Stimulated activated CD8-positive, alpha-beta memory T cell treated with anti-CD3 and anti-CD28 coated beads, Interleukin-4, amount 100 ng/mL, for 4 hours (primary cell): Measurements from ENCODE around the gene MRFAP1.

Experiments used
- DNase-seq, 2 donors: peaks; one replicate each; pipeline ENCODE4 v3.0.0-alpha.2; 2020; ENCODE audit warnings: low read depth in 2 of 2, low spot score in 1 of 2

Gene MRFAP1

DNA sequence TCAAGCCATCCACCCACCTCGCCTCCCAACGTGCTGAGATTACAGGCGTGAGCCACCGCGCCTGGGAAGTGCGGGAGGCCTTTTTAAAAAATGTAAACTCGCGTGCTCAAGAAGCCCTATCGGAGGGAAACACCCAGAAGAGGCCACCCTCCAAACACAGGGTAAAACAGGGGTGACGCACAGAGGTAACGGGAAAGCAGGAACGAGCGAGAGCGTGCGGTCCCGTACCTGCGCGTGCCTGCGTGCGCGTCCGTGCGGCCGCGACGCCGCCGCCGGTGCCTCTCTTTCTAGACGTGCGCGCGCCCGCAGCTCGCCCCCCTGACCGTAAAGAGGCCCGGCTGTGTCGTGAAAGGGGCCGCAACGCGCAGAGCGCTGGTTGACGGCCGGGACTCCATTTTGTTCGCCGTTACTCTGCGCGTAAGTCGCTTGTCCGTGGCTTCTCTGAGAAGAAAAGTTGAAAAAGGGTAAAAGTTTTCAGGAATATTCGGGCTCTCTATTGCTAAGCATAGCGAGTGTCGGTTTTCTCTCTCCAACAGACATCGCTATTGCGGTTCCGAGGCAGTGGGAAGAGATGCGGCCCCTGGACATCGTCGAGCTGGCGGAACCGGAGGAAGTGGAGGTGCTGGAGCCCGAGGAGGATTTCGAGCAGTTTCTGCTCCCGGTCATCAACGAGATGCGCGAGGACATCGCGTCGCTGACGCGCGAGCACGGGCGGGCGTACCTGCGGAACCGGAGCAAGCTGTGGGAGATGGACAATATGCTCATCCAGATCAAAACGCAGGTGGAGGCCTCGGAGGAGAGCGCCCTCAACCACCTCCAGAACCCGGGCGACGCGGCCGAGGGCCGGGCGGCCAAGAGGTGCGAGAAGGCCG lies at the start of gene MRFAP1:
Gene MRFAP1, plus strand, starts transcription at position 394 of the 872 bp plus-strand sequence. Its CDS starts 178 bp downstream, at position 572.
- peak; percentile 87 to 89 for DNase-seq

GRCh38 chr4:6591313-6591712 lies 49.2 kb upstream of the MRFAP1 start:
- DNase-seq, result no peak

GRCh38 chr4:6591781-6592180 lies 48.7 kb upstream of the MRFAP1 start:
- no peak for DNase-seq

DNA sequence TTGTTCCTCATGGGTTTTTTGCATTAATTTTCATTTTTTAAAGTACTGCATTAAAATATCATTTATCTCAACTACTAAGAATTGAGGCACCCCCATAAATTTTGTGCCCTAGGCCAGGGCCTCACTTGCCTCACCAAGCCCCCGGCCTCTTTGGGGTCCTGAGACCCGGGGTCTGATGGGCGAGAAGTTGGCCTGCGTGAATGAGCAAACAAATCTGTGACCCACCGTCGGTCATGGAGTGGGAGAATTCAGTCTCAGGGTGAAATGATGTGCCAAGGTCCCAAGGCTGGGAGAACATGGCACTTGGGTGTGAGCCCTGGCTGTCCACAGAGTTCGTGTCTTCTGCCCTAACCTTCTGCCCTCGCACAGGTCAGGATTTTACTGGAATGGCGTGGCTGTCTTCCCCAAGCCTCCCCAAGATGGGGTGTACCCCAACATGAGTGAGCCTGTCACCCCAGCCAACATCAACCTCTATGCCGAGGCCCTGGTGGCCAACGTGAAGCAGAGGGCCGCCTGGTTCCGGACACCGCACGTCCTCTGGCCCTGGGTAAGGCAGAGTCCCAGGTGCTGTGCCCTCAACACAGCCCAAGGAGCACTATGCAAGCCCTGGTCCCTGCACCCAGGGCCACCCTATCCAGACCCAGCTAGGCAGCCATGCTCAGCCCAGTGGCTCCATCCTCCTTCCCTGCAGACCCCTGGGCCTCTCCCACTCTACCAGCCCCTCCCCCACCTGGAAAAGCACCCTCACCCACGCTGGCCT lies 47.5 kb upstream of the MRFAP1 start:
- no peak for DNase-seq

- DNase-seq, result no peak
Measured at GRCh38 chr4:6594341-6594740, 46.1 kb upstream of the MRFAP1 start.

DNA sequence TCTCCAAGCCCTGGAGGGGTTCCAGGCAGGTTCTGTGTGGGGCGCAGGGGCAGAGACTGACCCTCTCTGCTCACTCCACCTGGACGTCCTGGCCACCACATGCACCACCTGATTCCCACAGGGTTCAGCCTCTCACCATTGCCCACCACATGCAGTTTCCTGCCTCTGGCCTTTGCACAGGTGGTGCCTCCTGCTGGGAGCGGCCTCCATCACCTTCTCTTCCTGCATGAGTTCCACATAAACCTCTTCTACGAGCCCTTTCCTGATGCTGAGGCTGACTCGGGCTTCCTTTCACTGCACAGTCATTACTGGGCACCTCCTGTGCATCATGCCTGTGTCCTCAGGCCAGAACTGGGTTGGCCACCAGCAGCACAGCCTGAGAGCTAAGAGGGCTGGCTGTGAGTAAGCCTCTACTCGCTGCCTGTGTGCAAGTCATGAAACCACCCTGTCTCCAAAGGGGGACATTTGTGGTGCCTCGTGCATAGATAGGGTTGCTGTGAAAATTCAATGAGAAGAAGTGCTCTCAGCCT lies 45.6 kb upstream of the MRFAP1 start:
- no peak for DNase-seq

- no peak for DNase-seq
Measured at GRCh38 chr4:6595897-6596537, 44.5 kb upstream of the MRFAP1 start.

DNA sequence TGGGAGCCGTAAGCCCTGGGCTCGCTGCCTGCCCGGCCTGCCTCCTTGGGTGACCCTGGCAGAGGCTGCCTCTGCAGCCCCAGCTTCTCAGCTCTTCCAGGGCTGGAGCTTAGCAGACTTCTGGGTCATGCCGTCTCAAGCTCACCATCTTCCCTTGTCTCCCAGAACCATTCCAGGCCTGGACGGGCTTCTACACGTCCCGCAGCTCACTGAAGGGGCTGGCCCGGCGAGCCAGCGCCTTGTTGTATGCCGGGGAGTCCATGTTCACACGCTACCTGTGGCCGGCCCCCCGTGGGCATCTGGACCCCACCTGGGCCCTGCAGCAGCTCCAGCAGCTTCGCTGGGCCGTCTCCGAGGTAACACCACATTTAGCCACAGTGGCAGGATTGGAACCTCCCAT lies 43.5 kb upstream of the MRFAP1 start:
- no peak for DNase-seq

GRCh38 chr4:6598127-6598526 lies 42.4 kb upstream of the MRFAP1 start:
- no peak for DNase-seq

DNA sequence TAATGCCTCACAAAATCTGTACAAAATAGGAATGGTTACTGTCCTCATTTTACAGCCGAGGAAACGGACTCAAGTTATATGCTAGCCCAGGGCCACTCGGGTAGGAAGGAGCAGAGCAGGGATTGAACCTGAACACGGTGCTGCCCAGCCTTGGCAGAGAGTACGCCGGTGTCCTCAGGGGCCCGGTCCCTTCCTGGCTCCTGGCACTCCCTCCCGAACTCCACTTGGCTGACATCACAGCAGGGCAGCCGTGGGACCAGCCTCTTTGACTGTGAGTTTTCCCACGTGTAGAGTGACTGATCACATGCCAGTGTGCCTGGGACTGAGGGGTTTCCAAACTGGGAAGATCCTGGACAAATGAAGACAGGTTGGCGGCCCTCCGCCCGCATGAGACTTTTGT lies 41.8 kb upstream of the MRFAP1 start:
- no peak for DNase-seq

GRCh38 chr4:6601661-6602250 lies 38.7 kb upstream of the MRFAP1 start:
- no peak for DNase-seq

DNA sequence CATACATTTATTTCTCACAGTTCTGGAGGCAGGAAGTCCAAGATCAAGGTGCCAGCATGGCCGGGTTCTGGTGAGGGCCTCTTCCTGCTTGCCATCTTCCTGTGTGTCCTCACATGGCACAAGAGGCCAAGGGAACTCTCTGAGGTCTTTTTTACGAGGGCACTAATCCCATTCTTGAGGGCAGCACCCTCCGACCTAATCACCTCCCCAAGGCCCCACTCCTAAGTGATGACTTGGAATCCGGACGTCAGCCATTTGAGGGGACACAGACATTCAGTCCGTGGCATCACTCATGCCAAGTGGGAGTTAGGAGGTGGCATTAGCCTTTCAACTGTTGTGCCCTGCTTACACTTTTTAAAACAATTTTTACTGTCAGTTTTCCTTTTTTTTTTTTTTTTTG lies 38.2 kb upstream of the MRFAP1 start:
- no peak for DNase-seq

DNA sequence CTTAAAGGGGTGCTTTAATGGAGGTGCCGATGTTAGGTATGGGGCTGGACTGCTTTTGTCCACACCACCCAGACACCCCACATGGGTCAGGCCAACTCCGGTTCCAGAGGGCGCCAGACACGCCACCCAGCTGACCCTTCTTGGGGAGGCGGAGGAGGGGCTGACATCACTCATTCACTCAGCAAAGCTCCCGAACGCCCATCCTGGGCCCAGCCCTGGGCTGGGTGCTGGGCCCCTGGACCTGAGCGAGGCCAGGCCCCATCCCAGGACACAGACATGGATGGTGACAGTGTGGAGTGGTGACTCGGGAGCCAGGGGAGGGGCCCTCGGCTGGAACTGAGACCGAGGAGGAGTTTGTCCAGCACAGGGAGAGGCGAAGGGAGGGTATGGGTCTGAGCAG lies 37.4 kb upstream of the MRFAP1 start:
- DNase-seq, result no peak

- DNase-seq, result no peak
Measured at GRCh38 chr4:6605114-6605513, 35.4 kb upstream of the MRFAP1 start.

DNA sequence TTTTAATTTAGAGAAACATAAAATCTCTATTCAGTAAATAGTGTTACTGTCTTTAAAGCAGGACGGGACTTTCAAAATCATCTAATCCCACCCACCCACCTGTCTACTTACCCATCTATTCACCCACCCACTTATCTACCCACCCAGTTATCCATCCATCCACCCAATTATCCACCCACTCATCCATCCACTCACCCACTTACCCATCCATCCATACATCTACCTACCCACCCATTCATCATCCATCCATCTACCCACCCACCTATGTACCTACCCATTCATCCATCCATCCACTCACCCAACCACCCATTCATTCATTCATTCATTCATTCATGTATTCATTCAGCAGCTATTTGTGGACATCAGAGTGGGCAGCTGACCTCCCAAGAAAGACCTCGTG lies 34.9 kb upstream of the MRFAP1 start:
- no peak for DNase-seq

- DNase-seq, result no peak
Measured at GRCh38 chr4:6606465-6607235, 33.8 kb upstream of the MRFAP1 start.

DNA sequence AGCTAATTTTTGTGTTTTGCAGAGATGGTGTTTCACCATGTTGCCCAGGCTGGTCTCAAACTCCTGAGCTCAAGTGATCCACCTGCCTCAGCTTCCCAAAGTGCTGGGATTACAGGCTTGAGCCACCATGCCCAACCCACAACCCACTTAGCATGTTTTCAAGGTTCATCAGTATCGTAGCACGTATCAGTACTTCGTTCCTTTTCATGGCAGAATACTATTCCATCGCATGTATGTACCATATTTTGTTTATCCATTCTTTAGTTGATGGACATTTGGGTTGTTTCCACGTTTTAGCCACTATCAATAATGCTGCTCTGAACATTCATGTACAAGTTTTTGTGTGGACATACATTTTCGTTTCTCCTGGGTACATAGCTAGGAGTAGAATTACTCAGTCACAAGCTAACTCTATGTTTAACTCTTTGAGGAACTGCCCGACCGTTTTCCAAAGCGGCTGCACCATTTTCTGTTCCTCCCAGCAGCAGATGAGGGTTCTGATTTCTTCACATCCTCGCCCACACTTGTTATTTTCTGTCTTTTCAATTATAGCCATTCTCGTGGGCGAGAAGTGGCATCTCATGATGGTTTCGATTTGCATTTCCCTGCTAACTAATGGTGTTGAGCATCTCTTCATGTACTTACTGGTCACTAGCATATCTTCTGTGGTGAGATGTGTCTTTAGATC lies 33.0 kb upstream of the MRFAP1 start:
- no peak for DNase-seq

GRCh38 chr4:6608758-6609414 lies 31.6 kb upstream of the MRFAP1 start:
- peak in 1 of 2 donors; percentile 9 for DNase-seq

GRCh38 chr4:6609415-6610079 lies 30.9 kb upstream of the MRFAP1 start:
- DNase-seq, result no peak
